Activated T-cell treated with anti-CD3 and anti-CD28 coated beads for 4 hours (primary cell): ENCODE results near the gene SS18.

Experiments used
- DNase-seq: peaks from one replicate; pipeline ENCODE4 v3.0.0-alpha.2; 2020

The SS18 gene

DNA sequence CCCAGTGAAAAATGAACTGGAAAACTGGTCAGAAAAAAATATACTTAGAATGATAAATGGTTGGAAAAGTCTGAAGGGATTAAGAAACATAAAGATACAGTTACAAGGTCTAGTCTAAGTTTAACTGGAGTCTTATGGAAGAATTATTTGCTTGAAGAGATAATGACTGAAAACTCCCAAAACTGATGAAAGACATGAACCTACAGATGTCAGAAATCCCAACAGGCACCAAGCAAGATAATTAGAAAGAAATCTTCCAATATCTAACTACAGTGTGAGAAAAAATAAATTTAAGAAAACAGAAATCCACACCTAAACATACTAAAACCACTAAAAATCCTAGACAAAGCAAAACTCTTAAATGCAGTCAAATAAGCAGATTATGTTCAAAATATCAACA lies 19.4 kb downstream of the SS18 start:
- DNase-seq: no peak

GRCh38 chr18:26059357-26059756 lies 31.1 kb downstream of the SS18 start:
- DNase-seq: no peak

- no peak for DNase-seq
Observed at GRCh38 chr18:26057344-26057773, 33.1 kb downstream of the SS18 start.

DNA sequence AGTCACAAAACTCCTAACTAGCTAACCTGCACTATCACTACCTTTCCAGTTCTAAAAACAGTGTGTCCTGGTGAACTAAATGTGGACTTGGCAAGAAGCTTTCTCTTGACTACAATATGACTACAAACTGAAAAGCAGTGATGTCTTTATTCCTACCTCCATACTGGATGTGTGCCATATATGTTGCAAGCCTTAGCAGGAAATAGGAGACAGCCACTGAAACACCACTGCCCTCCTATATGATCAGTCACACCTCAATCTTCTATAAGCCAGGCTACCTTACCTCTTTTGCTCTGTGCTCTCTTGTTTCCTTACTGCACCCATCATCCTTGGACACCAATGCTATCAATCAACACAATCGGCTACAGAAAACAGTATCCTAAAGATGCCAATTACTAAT lies 34.1 kb downstream of the SS18 start:
- DNase-seq: no peak

DNA sequence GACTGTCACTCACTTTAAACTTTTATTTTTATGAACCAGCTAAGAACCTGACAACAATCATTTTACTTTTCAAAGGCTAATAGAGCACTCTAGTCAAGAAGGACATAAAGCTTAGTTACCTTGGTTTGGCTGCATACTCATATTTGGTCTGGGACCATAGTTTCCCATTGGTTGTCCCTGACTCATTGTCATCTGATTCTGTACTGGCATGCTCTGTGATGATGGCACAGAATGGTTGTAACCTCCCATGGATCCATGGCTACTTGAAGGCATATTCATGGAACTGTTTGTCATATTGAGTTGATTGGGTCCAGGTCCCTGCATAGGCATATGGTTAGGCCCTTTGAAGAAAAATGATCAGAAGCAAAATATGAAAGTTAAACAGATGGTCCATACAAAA lies 37.9 kb downstream of the SS18 start:
- DNase-seq: no peak

DNA sequence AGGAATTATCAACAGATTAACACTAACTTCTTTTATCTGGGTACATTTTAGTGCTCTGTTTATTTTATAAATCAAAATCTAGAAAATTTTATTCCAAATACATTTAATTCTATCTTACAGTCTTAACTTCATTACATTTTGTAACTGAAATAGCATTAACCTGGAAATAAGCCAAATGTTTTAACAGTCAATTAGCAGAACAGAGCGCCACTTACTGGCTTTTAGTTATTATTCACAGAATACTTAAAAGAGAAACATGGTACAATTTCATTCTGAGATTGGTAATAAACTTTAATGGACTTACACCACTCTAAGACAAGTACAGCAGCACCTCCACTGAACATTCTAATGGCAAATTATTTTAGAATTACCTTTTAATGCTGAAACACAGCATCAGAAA lies 38.6 kb downstream of the SS18 start:
- no peak for DNase-seq

- DNase-seq: no peak
Observed at GRCh38 chr18:26046419-26047077, 43.9 kb downstream of the SS18 start.

GRCh38 chr18:26044807-26045206 lies 45.6 kb downstream of the SS18 start:
- no peak for DNase-seq

- no peak for DNase-seq
Observed at GRCh38 chr18:26040051-26040656, 50.3 kb downstream of the SS18 start.

DNA sequence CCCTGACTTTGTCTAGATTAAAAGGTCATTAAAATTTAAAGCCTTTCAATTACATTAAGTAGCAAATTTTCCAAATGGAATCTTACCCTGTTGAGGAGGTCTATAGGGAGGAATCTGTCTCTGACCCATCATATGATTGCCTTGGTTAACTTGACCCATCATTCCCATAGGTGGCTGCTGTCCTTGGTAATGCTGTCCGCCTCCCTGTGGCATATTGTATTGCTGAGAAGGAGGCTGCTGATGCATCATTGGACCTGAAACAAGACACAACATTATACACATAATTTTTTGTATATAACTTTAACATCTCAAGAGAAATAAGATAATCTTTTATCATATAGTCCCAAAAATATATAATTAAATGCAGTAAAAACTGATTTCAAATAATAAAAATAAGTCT lies 51.2 kb downstream of the SS18 start:
- DNase-seq: no peak

GRCh38 chr18:26036635-26037034 lies 53.8 kb downstream of the SS18 start:
- DNase-seq: no peak

GRCh38 chr18:26034850-26035497 lies 55.4 kb downstream of the SS18 start:
- no peak for DNase-seq

- no peak for DNase-seq
Observed at GRCh38 chr18:26022585-26022984, 67.8 kb downstream of the SS18 start.

GRCh38 chr18:26021061-26021754 lies 69.2 kb downstream of the SS18 start:
- DNase-seq: no peak

GRCh38 chr18:26017929-26018328 lies 72.5 kb downstream of the SS18 start:
- no peak for DNase-seq

GRCh38 chr18:26014462-26014861 lies 76.0 kb downstream of the SS18 start:
- DNase-seq: no peak

DNA sequence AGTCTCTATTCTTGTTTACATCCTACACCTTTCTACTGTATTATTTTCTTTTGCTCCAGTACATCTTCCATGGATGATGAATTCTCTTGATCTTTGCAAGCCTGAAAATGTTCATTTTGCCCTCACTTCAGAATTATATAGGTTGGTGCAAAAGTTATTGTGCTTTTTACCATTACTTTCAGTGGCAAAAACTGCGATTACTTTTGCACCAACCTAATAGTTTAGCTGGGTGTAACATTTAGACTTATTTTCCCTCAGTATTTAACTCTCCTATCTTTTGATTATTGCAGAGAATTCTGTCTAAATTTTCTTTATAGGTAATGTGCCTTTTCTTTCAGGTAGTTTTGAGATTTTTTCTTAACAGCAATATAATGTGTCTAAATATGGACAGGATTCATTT lies 81.8 kb downstream of the SS18 start:
- DNase-seq: no peak

GRCh38 chr18:26008096-26008495 lies 82.3 kb downstream of the SS18 start:
- DNase-seq: no peak

DNA sequence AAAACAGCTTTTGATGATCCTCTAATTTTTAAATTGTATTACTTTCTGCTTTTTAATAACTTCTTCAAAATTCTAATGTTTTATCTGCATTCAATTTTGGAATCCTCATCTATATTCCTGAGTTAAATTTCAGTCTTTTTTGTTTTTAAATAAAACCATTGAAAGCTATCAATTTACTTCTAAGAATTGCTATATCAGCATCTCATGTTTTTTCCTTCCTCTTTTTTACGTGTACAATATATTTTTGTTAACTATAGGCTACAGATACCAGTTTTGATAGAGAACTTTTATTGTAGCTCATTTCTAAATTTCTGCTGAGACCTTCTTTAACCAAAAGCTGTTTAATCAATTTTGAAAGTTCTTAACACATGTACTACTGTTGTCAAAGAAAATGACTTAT lies 84.5 kb downstream of the SS18 start:
- no peak for DNase-seq

DNA sequence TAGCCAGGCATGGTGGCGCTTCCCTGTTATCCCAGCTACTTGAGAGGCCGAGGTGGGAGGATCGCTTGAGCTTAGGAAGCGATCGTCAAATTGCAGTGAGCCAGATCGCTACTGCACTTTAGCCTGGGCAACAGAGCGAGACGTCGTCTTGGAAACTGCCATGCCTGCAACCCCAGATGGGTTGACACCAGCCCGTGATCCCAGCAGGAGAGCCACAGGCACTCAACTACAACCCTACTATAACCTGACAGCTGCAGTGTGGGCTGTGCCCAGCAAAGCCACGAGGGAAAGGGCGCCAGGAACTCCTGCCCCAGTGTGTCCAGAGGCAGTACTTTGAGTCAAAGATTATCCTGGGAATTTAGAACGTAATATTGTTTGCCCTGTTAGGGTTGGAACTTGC lies 85.6 kb downstream of the SS18 start:
- no peak for DNase-seq

DNA sequence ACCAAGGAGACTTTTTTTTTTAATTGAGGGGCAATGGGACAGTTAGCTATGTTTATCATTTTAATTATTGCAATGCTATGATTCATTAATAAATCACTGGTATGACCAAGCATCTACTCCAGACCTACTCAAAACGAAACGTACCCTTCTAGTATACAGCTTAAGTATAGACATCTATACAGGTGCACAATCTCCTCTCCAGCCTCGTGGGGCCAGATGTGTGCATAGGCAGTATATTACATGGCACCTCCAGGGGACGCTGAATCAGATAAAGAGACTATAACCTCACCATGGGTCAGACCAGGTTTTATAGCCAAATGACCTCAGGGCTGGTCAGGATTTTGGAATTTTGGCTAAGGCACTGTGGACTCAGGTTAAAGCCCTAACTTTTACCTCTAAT lies 86.6 kb downstream of the SS18 start:
- no peak for DNase-seq

DNA sequence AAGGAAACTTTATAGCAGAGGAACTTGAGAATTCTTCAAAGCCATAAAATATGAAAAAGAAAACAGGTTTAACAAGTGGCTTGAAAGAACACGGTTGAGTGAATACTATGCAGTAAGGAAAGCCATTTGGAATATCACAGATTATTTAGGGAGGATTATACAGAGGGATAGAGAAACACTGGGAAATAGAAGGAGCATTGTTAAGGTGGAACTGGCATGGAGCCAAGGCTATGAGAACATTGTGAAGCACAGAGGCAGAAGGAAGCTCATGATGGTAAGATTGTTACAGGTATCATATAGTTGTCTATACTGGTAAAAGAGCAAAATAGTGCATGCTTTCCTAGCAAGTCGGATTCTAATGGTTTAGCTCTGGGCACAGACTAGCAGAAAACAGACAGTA lies 87.1 kb downstream of the SS18 start:
- no peak for DNase-seq

DNA sequence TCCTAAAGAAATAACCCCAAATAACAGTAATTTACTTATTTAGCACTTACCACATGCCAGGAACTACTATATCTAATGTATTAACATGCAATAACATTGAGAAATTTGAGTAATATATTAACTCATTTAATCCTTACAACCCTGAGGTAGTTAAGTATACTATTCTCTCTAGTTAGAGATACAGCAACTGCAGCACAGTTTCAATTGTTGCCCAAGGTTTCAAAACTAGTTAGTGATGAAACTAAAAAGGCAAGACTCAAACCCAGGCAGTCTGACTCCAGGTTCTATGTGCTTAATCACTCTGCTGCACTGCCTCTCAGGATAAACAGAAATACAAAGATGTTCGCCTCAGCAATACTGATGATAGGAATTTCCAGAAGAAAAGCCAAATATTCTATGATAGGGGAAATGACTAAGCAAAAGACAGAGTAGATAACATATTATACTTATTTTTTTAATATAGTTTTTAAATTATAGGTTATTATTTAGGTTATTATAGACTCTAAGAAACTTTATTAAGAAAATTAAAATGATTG lies 88.0 kb downstream of the SS18 start:
- DNase-seq: no peak

GRCh38 chr18:25998461-25998860 lies 92.0 kb downstream of the SS18 start:
- no peak for DNase-seq
